Vagina (tissue), 2 donors: Measurements from ENCODE around the gene WDR76.

Experiments
- POLR2A ChIP-seq, 2 donors: fragments of 450-650 bp; IDR thresholded peaks; one replicate each; pipeline ENCODE4 v1.6.1; 2017; ENCODE audit warnings: antibody characterized with exemption in 2 of 2, mild to moderate bottlenecking in 2 of 2, moderate library complexity in 2 of 2
- TF ChIP-seq, protein P1 (sequence below), 3 experiments: fragments of 450-650 bp in 2 of 3; fragments of 200-600 bp in 1 of 3; sonication (generic) in 1 of 3; IDR thresholded peaks; one replicate each; pipeline ENCODE4 v1.5.1; 2017 to 2019; ENCODE audit warnings: antibody characterized with exemption in 3 of 3, mild to moderate bottlenecking in 2 of 3, moderate library complexity in 2 of 3

DNA sequence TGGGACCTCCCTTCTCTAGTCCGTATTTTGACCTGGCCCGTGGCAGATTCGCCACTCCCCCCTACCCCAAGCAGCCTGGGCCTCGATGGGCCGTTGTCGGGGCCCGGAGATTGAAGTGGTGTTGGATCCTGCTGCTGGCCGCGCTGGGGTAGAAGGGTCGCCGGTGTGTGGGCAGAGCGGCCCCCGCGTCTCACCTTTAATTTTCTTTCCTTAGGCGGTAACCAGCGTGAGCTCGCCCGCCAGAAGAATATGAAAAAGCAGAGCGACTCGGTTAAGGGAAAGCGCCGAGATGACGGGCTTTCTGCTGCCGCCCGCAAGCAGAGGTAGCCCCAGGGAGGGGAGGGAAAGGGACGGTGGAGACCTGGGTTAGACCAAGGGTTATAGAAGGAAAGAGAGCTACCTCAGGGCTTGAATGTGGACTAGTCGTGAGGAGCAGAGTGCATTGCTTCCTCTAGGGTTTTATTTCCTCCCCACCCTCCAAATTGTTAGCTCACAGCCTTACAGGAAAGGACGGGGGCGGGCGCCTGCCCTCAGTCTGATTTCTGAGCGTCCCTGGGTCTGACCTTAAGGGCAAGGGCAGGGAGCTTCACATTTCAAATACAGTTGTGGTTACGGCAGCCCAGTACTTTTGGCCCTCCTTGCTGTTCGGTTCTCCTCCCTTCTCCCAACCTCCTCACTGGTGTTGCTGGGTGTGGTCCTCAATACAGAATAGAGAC, 33.9 kb upstream of the WDR76 start:
- TF ChIP-seq, protein P1, sequence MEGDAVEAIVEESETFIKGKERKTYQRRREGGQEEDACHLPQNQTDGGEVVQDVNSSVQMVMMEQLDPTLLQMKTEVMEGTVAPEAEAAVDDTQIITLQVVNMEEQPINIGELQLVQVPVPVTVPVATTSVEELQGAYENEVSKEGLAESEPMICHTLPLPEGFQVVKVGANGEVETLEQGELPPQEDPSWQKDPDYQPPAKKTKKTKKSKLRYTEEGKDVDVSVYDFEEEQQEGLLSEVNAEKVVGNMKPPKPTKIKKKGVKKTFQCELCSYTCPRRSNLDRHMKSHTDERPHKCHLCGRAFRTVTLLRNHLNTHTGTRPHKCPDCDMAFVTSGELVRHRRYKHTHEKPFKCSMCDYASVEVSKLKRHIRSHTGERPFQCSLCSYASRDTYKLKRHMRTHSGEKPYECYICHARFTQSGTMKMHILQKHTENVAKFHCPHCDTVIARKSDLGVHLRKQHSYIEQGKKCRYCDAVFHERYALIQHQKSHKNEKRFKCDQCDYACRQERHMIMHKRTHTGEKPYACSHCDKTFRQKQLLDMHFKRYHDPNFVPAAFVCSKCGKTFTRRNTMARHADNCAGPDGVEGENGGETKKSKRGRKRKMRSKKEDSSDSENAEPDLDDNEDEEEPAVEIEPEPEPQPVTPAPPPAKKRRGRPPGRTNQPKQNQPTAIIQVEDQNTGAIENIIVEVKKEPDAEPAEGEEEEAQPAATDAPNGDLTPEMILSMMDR (IDR thresholded peaks at IDR 0.05) = no peak
- no peak for TF ChIP-seq POLR2A (IDR thresholded peaks at IDR 0.05)
